Measurements from ENCODE around the gene R3HCC1L.

GRCh38 chr10:98224509-98224908 lies 90.1 kb downstream of the R3HCC1L start:
- TF ChIP-seq TAF1 (IDR thresholded peaks at IDR 0.05; ENCODE audit: low read depth), result no peak
- no peak for TF ChIP-seq EP300 (conservative IDR thresholded peaks at IDR 0.05; ENCODE audit: poor library complexity, severe bottlenecking)
- no peak for TF ChIP-seq EZH2 (IDR thresholded peaks at IDR 0.05; ENCODE audit: borderline replicate concordance, insufficient read depth, low read length, poor library complexity, severe bottlenecking)
- TF ChIP-seq POLR2AphosphoS5 (IDR thresholded peaks at IDR 0.05), result no peak
- no peak for TF ChIP-seq CTCF (IDR thresholded peaks at IDR 0.05; ENCODE audit: poor library complexity, severe bottlenecking)
- TF ChIP-seq RAD21 (conservative IDR thresholded peaks at IDR 0.05), result no peak
- no peak for TF ChIP-seq SMC3 (conservative IDR thresholded peaks at IDR 0.05; ENCODE audit: poor library complexity)
- no peak for TF ChIP-seq MXI1 (conservative IDR thresholded peaks at IDR 0.05; ENCODE audit: poor library complexity, severe bottlenecking)

Data from neural cell (in vitro differentiated cells).